Mesenchymal stem cell (in vitro differentiated cells and primary cell): ENCODE measurements around the gene GAGE12J.
"Not testable (repeated sequence)": the region's sequence is repeated elsewhere in the genome, so short reads cannot be mapped to it uniquely, and the experiment has no call there.

Experiments used
- DNase-seq: peaks from one replicate; pipeline ENCODE4 v3.0.0-alpha.2; 2013
- H2AFZ ChIP-seq: one replicate; pipeline ENCODE4 v1.6.1; 2013; ENCODE audit warnings: low read depth, mild to moderate bottlenecking, control low read depth, inconsistent platforms, low read length, moderate library complexity
- H2AK5ac ChIP-seq: 2 replicates; pipeline ENCODE4 v1.6.1; 2013; ENCODE audit warnings: low read length, moderate library complexity, mild to moderate bottlenecking, inconsistent platforms; ENCODE audit not compliant: severe bottlenecking
- H2BK120ac ChIP-seq: one replicate; pipeline ENCODE4 v1.6.1; 2013; ENCODE audit warnings: low read depth, mild to moderate bottlenecking, inconsistent platforms, low read length, moderate library complexity
- H2BK12ac ChIP-seq, 2 experiments: one replicate each; pipeline ENCODE4 v1.6.1; 2013; ENCODE audit warnings: inconsistent platforms in 2 of 2, low read length in 2 of 2, mild to moderate bottlenecking in 2 of 2, moderate library complexity in 2 of 2, control low read depth in 1 of 2
- H2BK15ac ChIP-seq: one replicate; pipeline ENCODE4 v1.6.1; 2013; ENCODE audit warnings: mild to moderate bottlenecking, low read depth, inconsistent platforms; ENCODE audit not compliant: poor library complexity, severe bottlenecking
- H2BK5ac ChIP-seq: 2 replicates; pipeline ENCODE4 v1.6.1; 2013; ENCODE audit warnings: low read depth, mild to moderate bottlenecking, low read length, control low read depth, inconsistent platforms; ENCODE audit not compliant: poor library complexity, severe bottlenecking
- H3K14ac ChIP-seq, 2 experiments: one replicate each; pipeline ENCODE4 v1.6.1; 2013; ENCODE audit warnings: inconsistent platforms in 2 of 2, low read length in 2 of 2, control low read depth in 1 of 2, mild to moderate bottlenecking in 1 of 2, moderate library complexity in 1 of 2
- H3K18ac ChIP-seq, 2 experiments: one replicate each; pipeline ENCODE4 v1.6.1; 2013; ENCODE audit warnings: inconsistent platforms in 2 of 2, low read length in 2 of 2, control low read depth in 1 of 2, low read depth in 1 of 2, mild to moderate bottlenecking in 1 of 2
- H3K23ac ChIP-seq, 2 experiments: one replicate each; pipeline ENCODE4 v1.6.1; 2013; ENCODE audit warnings: inconsistent platforms in 2 of 2, low read length in 2 of 2, mild to moderate bottlenecking in 2 of 2, moderate library complexity in 2 of 2, control low read depth in 1 of 2
- H3K27ac ChIP-seq: 2 replicates; pipeline ENCODE4 v1.5.1; 2013; ENCODE audit warnings: mild to moderate bottlenecking, moderate library complexity, low read length, control low read depth, inconsistent platforms; ENCODE audit not compliant: poor library complexity, severe bottlenecking
- H3K27me3 ChIP-seq, 2 experiments: 2 replicates each; pipeline versions ENCODE4 v1.6.1 to v1.7.0; 2013; ENCODE audit warnings: low read length in 2 of 2, mild to moderate bottlenecking in 2 of 2, moderate library complexity in 2 of 2, control low read depth in 1 of 2, inconsistent platforms in 1 of 2; ENCODE audit not compliant: control insufficient read depth in 1 of 2, insufficient read depth in 1 of 2
- H3K36me3 ChIP-seq, 2 experiments: 2 replicates each; pipeline versions ENCODE4 v1.6.1 to v1.7.0; 2013; ENCODE audit warnings: low read length in 2 of 2, control low read depth in 1 of 2, inconsistent platforms in 1 of 2, low read depth in 1 of 2, mild to moderate bottlenecking in 1 of 2; ENCODE audit not compliant: insufficient read depth in 2 of 2, control insufficient read depth in 1 of 2
- H3K4ac ChIP-seq, 2 experiments: one replicate each; pipeline ENCODE4 v1.6.1; 2013; ENCODE audit warnings: inconsistent platforms in 2 of 2, low read length in 2 of 2, mild to moderate bottlenecking in 2 of 2, moderate library complexity in 2 of 2, control low read depth in 1 of 2, low read depth in 1 of 2
- H3K4me1 ChIP-seq: 2 replicates; pipeline ENCODE4 v1.6.1; 2013; ENCODE audit warnings: low read depth, low read length, control low read depth; ENCODE audit not compliant: control insufficient read depth, insufficient read depth
- H3K4me2 ChIP-seq: 2 replicates; pipeline ENCODE4 v1.6.1; 2013; ENCODE audit warnings: low read length, mild to moderate bottlenecking, inconsistent platforms; ENCODE audit not compliant: poor library complexity, severe bottlenecking
- H3K4me3 ChIP-seq, 2 experiments: 2 replicates each; pipeline versions ENCODE4 v1.5.1 to v1.7.0; 2013; ENCODE audit warnings: low read length in 2 of 2, mild to moderate bottlenecking in 2 of 2, control low read depth in 1 of 2, low read depth in 1 of 2; ENCODE audit not compliant: insufficient read depth in 1 of 2
- H3K79me1 ChIP-seq: replicated peaks from 2 replicates; pipeline ENCODE4 v1.6.1; 2013; ENCODE audit warnings: mild to moderate bottlenecking, control low read depth, low read length, inconsistent platforms; ENCODE audit not compliant: poor library complexity, severe bottlenecking
- H3K9ac ChIP-seq: 2 replicates; pipeline ENCODE4 v1.7.0; 2013; ENCODE audit warnings: mild to moderate bottlenecking, low read length, moderate library complexity
- H3K9me3 ChIP-seq: 2 replicates; pipeline ENCODE4 v1.7.0; 2013; ENCODE audit warnings: mild to moderate bottlenecking, low read length; ENCODE audit not compliant: control insufficient read depth
- H4K8ac ChIP-seq: one replicate; pipeline ENCODE4 v1.6.1; 2013; ENCODE audit warnings: inconsistent platforms, mild to moderate bottlenecking, low read length, moderate library complexity
- H4K91ac ChIP-seq: one replicate; pipeline ENCODE4 v1.6.1; 2013; ENCODE audit warnings: mild to moderate bottlenecking, low read length, inconsistent platforms
- whole genome bisulfite sequencing: methylation state at CpG from one replicate; pipeline ENCODE4 v1.1.7; 2013; ENCODE audit warnings: mixed read lengths; 5-methylcytosine and 5-hydroxymethylcytosine counted together

The GAGE12J gene

DNA sequence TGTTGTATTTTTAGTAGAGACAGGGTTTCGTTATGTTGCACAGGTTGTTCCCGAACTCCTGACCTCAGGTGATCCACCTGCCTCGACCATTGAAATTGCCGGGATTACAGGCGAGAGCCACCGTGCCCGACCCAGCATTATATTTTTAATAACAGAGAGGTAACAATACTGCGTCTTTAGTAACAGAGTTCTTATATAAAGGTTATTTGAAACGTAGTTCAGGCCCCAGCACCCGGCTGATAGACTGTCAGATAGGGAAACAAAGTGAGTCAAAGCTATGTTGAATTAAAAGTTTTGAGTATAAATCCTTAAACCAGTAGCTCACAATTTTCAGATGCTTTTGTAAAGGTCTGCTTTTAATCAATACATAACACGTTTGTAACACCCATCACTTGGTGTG, 24.3 kb downstream of the GAGE12J start:
- not testable (repeated sequence) for H3K4me2 ChIP-seq, H3K4me1 ChIP-seq, H2BK12ac ChIP-seq, H3K23ac ChIP-seq, H3K14ac ChIP-seq, H3K9ac ChIP-seq, H2BK120ac ChIP-seq, H3K36me3 ChIP-seq, H2BK15ac ChIP-seq, H4K8ac ChIP-seq, H3K27ac ChIP-seq, H4K91ac ChIP-seq, DNase-seq, H3K79me1 ChIP-seq, H2BK5ac ChIP-seq, H3K9me3 ChIP-seq, H2AFZ ChIP-seq, H2AK5ac ChIP-seq, H3K27me3 ChIP-seq, H3K18ac ChIP-seq, H3K4me3 ChIP-seq, H3K4ac ChIP-seq
- WGBS: 88% methylated on average over 4 of the region's 11 CpGs
